Measurements from ENCODE around the gene REXO5.
"Not testable (repeated sequence)": the region's sequence is repeated elsewhere in the genome, so short reads cannot be mapped to it uniquely, and the experiment has no call there.

REXO5 gene

GRCh38 chr16:20806168-20807050 lies at the start of gene REXO5, which contains the start of gene ERI2:
Gene REXO5, plus strand, starts transcription at chr16:20806527. Its CDS starts 427 bp downstream, at chr16:20806954.
Gene ERI2, minus strand, starts transcription at chr16:20806472. Its CDS starts 42 bp downstream, at chr16:20806430.
- DNase-seq (ENCODE audit: low read depth): peak; percentile 93

GRCh38 chr16:20760346-20760745 lies 46.0 kb upstream of the REXO5 start:
- DNase-seq (ENCODE audit: low read depth): no peak

GRCh38 chr16:20761175-20761574 lies 45.2 kb upstream of the REXO5 start:
- no peak for DNase-seq (ENCODE audit: low read depth)

- DNase-seq (ENCODE audit: low read depth): no peak
Observed at GRCh38 chr16:20762404-20763123, 43.8 kb upstream of the REXO5 start.

GRCh38 chr16:20763461-20764232 lies 42.7 kb upstream of the REXO5 start, which contains the start of gene ACSM3:
Gene ACSM3, plus strand, starts transcription at chr16:20764014. Its CDS starts 6,021 bp downstream, at chr16:20770035.
- peak; percentile 69 for DNase-seq (ENCODE audit: low read depth)

- DNase-seq (ENCODE audit: low read depth): not testable (repeated sequence)
Observed at GRCh38 chr16:20764448-20764847, 41.9 kb upstream of the REXO5 start.

GRCh38 chr16:20765732-20766131 lies 40.6 kb upstream of the REXO5 start:
- DNase-seq (ENCODE audit: low read depth): no peak

- DNase-seq (ENCODE audit: low read depth): no peak
Observed at GRCh38 chr16:20766294-20766693, 40.0 kb upstream of the REXO5 start.

- no peak for DNase-seq (ENCODE audit: low read depth)
Observed at GRCh38 chr16:20767577-20767976, 38.8 kb upstream of the REXO5 start.

GRCh38 chr16:20768121-20768520 lies 38.2 kb upstream of the REXO5 start:
- DNase-seq (ENCODE audit: low read depth): no peak

GRCh38 chr16:20768818-20769217 lies 37.5 kb upstream of the REXO5 start:
- DNase-seq (ENCODE audit: low read depth): no peak

- no peak for DNase-seq (ENCODE audit: low read depth)
Observed at GRCh38 chr16:20773679-20774078, 32.6 kb upstream of the REXO5 start.

GRCh38 chr16:20774703-20775362 lies 31.5 kb upstream of the REXO5 start:
- DNase-seq (ENCODE audit: low read depth): peak; percentile 27

- DNase-seq (ENCODE audit: low read depth): no peak
Observed at GRCh38 chr16:20781697-20782096, 24.6 kb upstream of the REXO5 start.

GRCh38 chr16:20782470-20782869 lies 23.9 kb upstream of the REXO5 start:
- DNase-seq (ENCODE audit: low read depth): no peak

GRCh38 chr16:20784204-20784603 lies 22.1 kb upstream of the REXO5 start:
- DNase-seq (ENCODE audit: low read depth): no peak

GRCh38 chr16:20789130-20789529 lies 17.2 kb upstream of the REXO5 start:
- DNase-seq (ENCODE audit: low read depth): no peak

- DNase-seq (ENCODE audit: low read depth): no peak
Observed at GRCh38 chr16:20791923-20792612, 14.3 kb upstream of the REXO5 start.

- DNase-seq (ENCODE audit: low read depth): no peak
Observed at GRCh38 chr16:20798364-20798763, 8.0 kb upstream of the REXO5 start.

GRCh38 chr16:20799599-20799998 lies 6.7 kb upstream of the REXO5 start:
- no peak for DNase-seq (ENCODE audit: low read depth)

- DNase-seq (ENCODE audit: low read depth): no peak
Observed at GRCh38 chr16:20801278-20801677, 5.0 kb upstream of the REXO5 start.
